Panc1 (cell line): ENCODE results near the gene RPP38. TPM values are rescaled to one million over a fixed set of nuclear protein-coding genes. Genes with fewer than 3 reads are reported as not detected.

Experiments used
- ATAC-seq: fragments of 200-7000 bp; cut with Tn5 transposase; 2 replicates; pipeline ENCODE4 v1.9.1; 2020; ENCODE audit warnings: mild to moderate bottlenecking, moderate library complexity
- BruUV-seq: library from RNA; stranded (reverse); fragments of 400-500 nt; replicated peaks from 2 replicates; lab custom pipeline; 2021; lab: Mats Ljungman, UMichigan
- CTCF ChIA-PET: fragments of 300-600 bp; sonication (Branson Sonifier 250); formaldehyde crosslinking; loops from one replicate; lab custom pipeline; 2022; ENCODE audit warnings: antibody characterized with exemption; lab: Charles Lee
- POLR2A ChIA-PET: fragments of 300-600 bp; sonication (Branson Sonifier 250); formaldehyde crosslinking; loops from one replicate; lab custom pipeline; 2022; ENCODE audit warnings: antibody characterized with exemption; lab: Charles Lee
- DNase-seq: peaks from one replicate; pipeline ENCODE4 v3.0.0-alpha.2; 2010; ENCODE audit warnings: low read depth, low spot score
- H3K27ac ChIP-seq: 2 replicates; pipeline ENCODE4 v1.5.1; 2011; ENCODE audit warnings: mild to moderate bottlenecking, low read length, inconsistent platforms
- H3K27me3 ChIP-seq: fragments of 200-500 bp; sonication (Bioruptor generic); 2 replicates; pipeline ENCODE4 v1.6.0; 2014; ENCODE audit warnings: low read length, inconsistent platforms; ENCODE audit not compliant: control insufficient read depth, insufficient read depth
- H3K36me3 ChIP-seq: fragments of 200-500 bp; sonication (Bioruptor generic); 2 replicates; pipeline ENCODE4 v1.5.1; 2014; ENCODE audit warnings: inconsistent platforms, mild to moderate bottlenecking, low read length, moderate library complexity; ENCODE audit not compliant: control insufficient read depth, insufficient read depth
- H3K4me1 ChIP-seq: 2 replicates; pipeline ENCODE4 v1.5.1; 2011; ENCODE audit warnings: inconsistent platforms, mild to moderate bottlenecking, low read length, moderate library complexity; ENCODE audit not compliant: control insufficient read depth, insufficient read depth
- H3K4me3 ChIP-seq, 2 experiments: 2 replicates each; pipeline ENCODE4 v1.5.1; 2011 to 2012; ENCODE audit warnings: low read depth in 2 of 2, low read length in 2 of 2, mild to moderate bottlenecking in 2 of 2, inconsistent platforms in 1 of 2, moderate library complexity in 1 of 2
- H3K9me3 ChIP-seq: fragments of 200-500 bp; sonication (Bioruptor generic); 2 replicates; pipeline ENCODE4 v1.5.1; 2014; ENCODE audit warnings: low read depth, mild to moderate bottlenecking, inconsistent platforms, low read length, moderate library complexity; ENCODE audit not compliant: control insufficient read depth, insufficient read depth
- POLR2AphosphoS5 ChIP-seq: IDR thresholded peaks from 2 replicates; pipeline ENCODE4 v1.6.1; 2012; ENCODE audit warnings: mild to moderate bottlenecking, low read depth, low read length, moderate library complexity
- SIN3A ChIP-seq: IDR thresholded peaks from 2 replicates; pipeline ENCODE4 v1.6.1; 2012; ENCODE audit warnings: low read depth, mild to moderate bottlenecking, low read length, moderate library complexity, borderline replicate concordance; ENCODE audit not compliant: insufficient read depth
- TCF7L2 ChIP-seq: IDR thresholded peaks from 2 replicates; pipeline ENCODE4 v1.6.1; 2011; ENCODE audit warnings: mild to moderate bottlenecking, low read depth, low read length, inconsistent platforms
- in situ Hi-C: cut with HindIII; loops from 2 replicates; pipeline ENCODE4 v1.10.0; 2016; ENCODE audit warnings: low sequenced_read_pairs, low pct_unique_long_range_greater_than_20kb
- intact Hi-C: fragments of 100-400 bp; cut with micrococcal nuclease; formaldehyde crosslinking; loops from one replicate; pipeline ENCODE4 v1.10.0; 2022; ENCODE audit not compliant: unreplicated experiment
- total RNA-seq: library from RNA; stranded (reverse); gene quantifications from one replicate; pipeline ENCODE4 v1.2.1, GENCODE V29; 2021; ENCODE audit not compliant: unreplicated experiment
- TF ChIP-seq, protein P1 (sequence below), 2 experiments: IDR thresholded peaks; 2 replicates each; pipeline ENCODE4 v1.6.1; 2011 to 2012; ENCODE audit warnings: low read depth in 2 of 2, control low read depth in 1 of 2, low read length in 1 of 2, mild to moderate bottlenecking in 1 of 2, moderate library complexity in 1 of 2; ENCODE audit not compliant: insufficient read depth in 1 of 2
- TF ChIP-seq, protein P2 (sequence below): fragments of 450-650 bp; IDR thresholded peaks from 2 replicates; pipeline ENCODE4 v1.5.1; 2017; ENCODE audit warnings: mild to moderate bottlenecking

The RPP38 gene
- total RNA-seq, 1 experiment from 2014 or later: 19.9 TPM

DNA sequence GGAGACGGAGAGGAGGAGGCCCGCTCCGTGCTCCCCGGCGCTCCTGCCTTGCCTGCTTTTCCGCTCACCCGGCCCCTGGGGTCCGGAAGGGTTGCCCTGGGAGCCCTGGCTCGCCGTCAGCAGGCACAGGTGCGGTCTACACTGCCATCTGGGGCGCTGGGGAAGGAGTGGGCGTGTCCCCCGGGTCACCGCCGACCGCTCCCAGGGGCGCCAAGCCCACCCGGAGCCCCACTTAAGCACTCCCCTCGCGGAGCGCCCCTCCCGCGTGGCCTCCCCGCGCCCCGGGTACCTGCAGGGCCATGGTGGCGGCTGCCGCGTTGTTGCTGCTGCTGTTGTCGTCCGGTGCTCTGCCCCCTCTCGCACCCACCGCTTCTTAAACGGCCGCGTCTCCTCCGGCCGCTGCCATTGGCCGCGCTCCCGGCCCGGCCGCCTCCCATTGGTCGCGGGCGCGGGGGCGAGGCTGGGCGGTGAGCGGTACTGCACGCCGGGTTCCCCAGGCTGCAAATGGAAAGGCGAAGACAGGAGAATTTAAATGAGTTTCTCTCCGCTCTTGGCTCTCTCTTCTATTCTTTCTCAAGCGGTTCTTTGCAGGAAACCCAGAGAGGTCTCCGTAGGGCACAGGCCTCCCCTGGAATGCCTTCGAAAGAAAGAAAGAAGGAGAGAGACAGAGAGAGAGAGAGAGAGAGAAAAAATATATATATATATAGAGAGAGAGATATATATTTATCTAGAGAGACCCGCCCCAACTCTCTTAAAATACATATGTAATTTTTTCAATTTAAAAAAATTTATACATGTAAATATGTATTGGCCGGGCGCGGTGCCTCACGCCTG, 8.5 kb upstream of the RPP38 start, which contains the start of gene ACBD7:
ACBD7 (minus strand) TSS at position 349 of the 834 bp plus-strand sequence; CDS start at position 301, 48 bp downstream.
- no peaks in the 10 kb centered on the region for H3K9me3 ChIP-seq
- ChIA-PET POLR2A (no interaction called here), CTCF (no interaction called here)
- peak within 1 kb of the TSS; percentile 55 to 59 for H3K4me3 ChIP-seq
- ATAC-seq (peak; percentile 99), DNase-seq (no peak)
- TF ChIP-seq, protein P1, sequence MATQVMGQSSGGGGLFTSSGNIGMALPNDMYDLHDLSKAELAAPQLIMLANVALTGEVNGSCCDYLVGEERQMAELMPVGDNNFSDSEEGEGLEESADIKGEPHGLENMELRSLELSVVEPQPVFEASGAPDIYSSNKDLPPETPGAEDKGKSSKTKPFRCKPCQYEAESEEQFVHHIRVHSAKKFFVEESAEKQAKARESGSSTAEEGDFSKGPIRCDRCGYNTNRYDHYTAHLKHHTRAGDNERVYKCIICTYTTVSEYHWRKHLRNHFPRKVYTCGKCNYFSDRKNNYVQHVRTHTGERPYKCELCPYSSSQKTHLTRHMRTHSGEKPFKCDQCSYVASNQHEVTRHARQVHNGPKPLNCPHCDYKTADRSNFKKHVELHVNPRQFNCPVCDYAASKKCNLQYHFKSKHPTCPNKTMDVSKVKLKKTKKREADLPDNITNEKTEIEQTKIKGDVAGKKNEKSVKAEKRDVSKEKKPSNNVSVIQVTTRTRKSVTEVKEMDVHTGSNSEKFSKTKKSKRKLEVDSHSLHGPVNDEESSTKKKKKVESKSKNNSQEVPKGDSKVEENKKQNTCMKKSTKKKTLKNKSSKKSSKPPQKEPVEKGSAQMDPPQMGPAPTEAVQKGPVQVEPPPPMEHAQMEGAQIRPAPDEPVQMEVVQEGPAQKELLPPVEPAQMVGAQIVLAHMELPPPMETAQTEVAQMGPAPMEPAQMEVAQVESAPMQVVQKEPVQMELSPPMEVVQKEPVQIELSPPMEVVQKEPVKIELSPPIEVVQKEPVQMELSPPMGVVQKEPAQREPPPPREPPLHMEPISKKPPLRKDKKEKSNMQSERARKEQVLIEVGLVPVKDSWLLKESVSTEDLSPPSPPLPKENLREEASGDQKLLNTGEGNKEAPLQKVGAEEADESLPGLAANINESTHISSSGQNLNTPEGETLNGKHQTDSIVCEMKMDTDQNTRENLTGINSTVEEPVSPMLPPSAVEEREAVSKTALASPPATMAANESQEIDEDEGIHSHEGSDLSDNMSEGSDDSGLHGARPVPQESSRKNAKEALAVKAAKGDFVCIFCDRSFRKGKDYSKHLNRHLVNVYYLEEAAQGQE (IDR thresholded peaks at IDR 0.05; ENCODE audit: insufficient read depth in 1 of 2, low read depth in 2 of 2, low read length in 1 of 2): no peak
- peak; percentile 86; the same call in 1 of the 2 replicates for TF ChIP-seq SIN3A
- H3K27ac ChIP-seq: no peak within 1 kb of the TSS
- in situ Hi-C loops (no loop called here), intact Hi-C loops (no loop called here)
- BruUV-seq: no TSS peak
- no peaks in the 10 kb centered on the region for H3K36me3 ChIP-seq
- peaks cover 4% of the 10 kb centered on the region; the same call in 1 of the 2 replicates for H3K4me1 ChIP-seq
- no peaks in the 10 kb centered on the region for H3K27me3 ChIP-seq

DNA sequence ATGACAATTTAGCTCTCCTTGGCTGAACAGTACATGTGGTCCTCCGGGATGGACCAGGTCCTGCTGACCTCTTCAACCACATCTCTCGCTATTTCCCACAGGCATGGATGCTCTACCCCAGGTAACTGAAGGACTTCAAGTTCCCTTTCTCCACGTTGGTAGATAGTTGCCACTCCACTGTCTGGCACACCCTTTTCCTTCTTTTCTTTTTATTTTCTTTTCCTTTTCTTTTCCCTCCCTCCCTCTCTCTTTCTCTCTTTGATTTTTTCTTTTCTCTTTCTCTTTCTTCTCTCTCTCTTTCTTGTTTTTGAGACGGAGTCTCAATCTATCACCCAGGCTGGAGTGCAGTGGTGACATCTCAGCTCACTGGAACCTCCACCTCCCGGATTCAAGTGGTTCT, 5.7 kb upstream of the RPP38 start:
- H3K27ac ChIP-seq: no peak overlapping the region
- H3K36me3 ChIP-seq: no peaks in the 10 kb centered on the region
- no peaks in the 10 kb centered on the region for H3K27me3 ChIP-seq
- CTCF ChIA-PET: no interaction called here
- TF ChIP-seq SIN3A (no peak), TCF7L2 (no peak), POLR2AphosphoS5 (no peak)
- TF ChIP-seq, protein P2, sequence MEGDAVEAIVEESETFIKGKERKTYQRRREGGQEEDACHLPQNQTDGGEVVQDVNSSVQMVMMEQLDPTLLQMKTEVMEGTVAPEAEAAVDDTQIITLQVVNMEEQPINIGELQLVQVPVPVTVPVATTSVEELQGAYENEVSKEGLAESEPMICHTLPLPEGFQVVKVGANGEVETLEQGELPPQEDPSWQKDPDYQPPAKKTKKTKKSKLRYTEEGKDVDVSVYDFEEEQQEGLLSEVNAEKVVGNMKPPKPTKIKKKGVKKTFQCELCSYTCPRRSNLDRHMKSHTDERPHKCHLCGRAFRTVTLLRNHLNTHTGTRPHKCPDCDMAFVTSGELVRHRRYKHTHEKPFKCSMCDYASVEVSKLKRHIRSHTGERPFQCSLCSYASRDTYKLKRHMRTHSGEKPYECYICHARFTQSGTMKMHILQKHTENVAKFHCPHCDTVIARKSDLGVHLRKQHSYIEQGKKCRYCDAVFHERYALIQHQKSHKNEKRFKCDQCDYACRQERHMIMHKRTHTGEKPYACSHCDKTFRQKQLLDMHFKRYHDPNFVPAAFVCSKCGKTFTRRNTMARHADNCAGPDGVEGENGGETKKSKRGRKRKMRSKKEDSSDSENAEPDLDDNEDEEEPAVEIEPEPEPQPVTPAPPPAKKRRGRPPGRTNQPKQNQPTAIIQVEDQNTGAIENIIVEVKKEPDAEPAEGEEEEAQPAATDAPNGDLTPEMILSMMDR: no peak
- TF ChIP-seq, protein P1 (IDR thresholded peaks at IDR 0.05; ENCODE audit: insufficient read depth in 1 of 2, low read depth in 2 of 2, low read length in 1 of 2): no peak
- ATAC-seq (no peak), DNase-seq (no peak)
- in situ Hi-C loops (no loop called here), intact Hi-C loops (no loop called here)
- no TSS peak for BruUV-seq
- H3K9me3 ChIP-seq: no peaks in the 10 kb centered on the region
- H3K4me1 ChIP-seq: 0 out of 2 replicates have a peak, but pooled peaks cover 1% of the 10 kb centered on the region
- POLR2A ChIA-PET: no interaction called here
- H3K4me3 ChIP-seq: no peak overlapping the region
